HepG2 (cell line): ENCODE results near the gene DNAJC5. TPM values are rescaled to one million over a fixed set of nuclear protein-coding genes. Genes with fewer than 3 reads are reported as not detected.
A peak's percentile ranks its signal among the peaks of the same experiment; 100 is the strongest.

Experiments used
- DNMT1 ChIP-seq: sonication (generic); formaldehyde crosslinking; IDR thresholded peaks from 2 replicates; pipeline ENCODE4 v1.5.1; 2020; ENCODE audit warnings: mild to moderate bottlenecking, missing genetic modification reagents
- HDAC2 ChIP-seq: sonication (generic); formaldehyde crosslinking; IDR thresholded peaks from 2 replicates; pipeline ENCODE4 v1.4.0; 2020; ENCODE audit warnings: missing genetic modification reagents
- HNF4A ChIP-seq: sonication (generic); formaldehyde crosslinking; IDR thresholded peaks from 2 replicates; pipeline ENCODE4 v1.4.0; 2020; ENCODE audit warnings: missing genetic modification reagents
- HOXD1 ChIP-seq: sonication (generic); formaldehyde crosslinking; IDR thresholded peaks from 2 replicates; pipeline ENCODE4 v1.5.0; 2020; ENCODE audit warnings: missing genetic modification reagents
- IKZF4 ChIP-seq: sonication (generic); formaldehyde crosslinking; IDR thresholded peaks from 2 replicates; pipeline ENCODE4 v1.5.1; 2020; ENCODE audit warnings: borderline replicate concordance, mild to moderate bottlenecking, low read depth, missing genetic modification reagents; ENCODE audit errors: not compliant biosample characterization
- KLF11 ChIP-seq: IDR thresholded peaks from 2 replicates; pipeline ENCODE4 v1.6.1; 2016; ENCODE audit warnings: missing compliant biosample characterization
- MAX ChIP-seq: IDR thresholded peaks from 2 replicates; pipeline ENCODE4 v1.6.1; 2012; ENCODE audit warnings: inconsistent platforms
- MBNL3 ChIP-seq: fragments of 250-450 bp; sonication (Bioruptor Pico); conservative IDR thresholded peaks from 2 replicates; pipeline ENCODE4 v1.8.0; 2022; ENCODE audit warnings: mild to moderate bottlenecking, inconsistent platforms
- NCOR1 ChIP-seq: fragments of 200-600 bp; sonication (generic); IDR thresholded peaks from 2 replicates; pipeline ENCODE4 v1.7.0; 2017; ENCODE audit warnings: antibody characterized with exemption, low read length, borderline replicate concordance
- SNAPC4 ChIP-seq: sonication (generic); formaldehyde crosslinking; IDR thresholded peaks from 2 replicates; pipeline ENCODE4 v1.4.0; 2020; ENCODE audit warnings: mild to moderate bottlenecking, missing genetic modification reagents
- SP1 ChIP-seq, 2 experiments: fragments of 450-650 bp in 1 of 2; sonication (generic) in 1 of 2; formaldehyde crosslinking in 1 of 2; IDR thresholded peaks; 2 replicates each; pipeline versions ENCODE4 v1.4.0 to v1.6.1; 2016 to 2020; ENCODE audit warnings: missing genetic modification reagents in 1 of 2
- THAP7 ChIP-seq: sonication (generic); formaldehyde crosslinking; IDR thresholded peaks from 2 replicates; pipeline ENCODE4 v1.8.1; 2023; ENCODE audit warnings: mild to moderate bottlenecking, missing genetic modification reagents
- THAP8 ChIP-seq: sonication (generic); formaldehyde crosslinking; IDR thresholded peaks from 2 replicates; pipeline ENCODE4 v1.5.1; 2020; ENCODE audit warnings: missing genetic modification reagents, mild to moderate bottlenecking, borderline replicate concordance
- ZBTB34 ChIP-seq: sonication (generic); formaldehyde crosslinking; IDR thresholded peaks from 2 replicates; pipeline ENCODE4 v1.8.0; 2022; ENCODE audit warnings: mild to moderate bottlenecking, missing genetic modification reagents
- ZNF121 ChIP-seq: sonication (generic); formaldehyde crosslinking; IDR thresholded peaks from 2 replicates; pipeline ENCODE4 v1.5.0; 2020; ENCODE audit warnings: mild to moderate bottlenecking, missing genetic modification reagents
- ZNF326 ChIP-seq: sonication (generic); formaldehyde crosslinking; IDR thresholded peaks from 2 replicates; pipeline ENCODE4 v1.4.0; 2020; ENCODE audit warnings: missing genetic modification reagents, borderline replicate concordance
- ZNF430 ChIP-seq: sonication (generic); formaldehyde crosslinking; IDR thresholded peaks from 2 replicates; pipeline ENCODE4 v1.9.0; 2021; ENCODE audit warnings: mild to moderate bottlenecking, missing genetic modification reagents
- ZNF44 ChIP-seq: sonication (generic); formaldehyde crosslinking; IDR thresholded peaks from 2 replicates; pipeline ENCODE4 v1.5.1; 2020; ENCODE audit warnings: mild to moderate bottlenecking, missing genetic modification reagents
- ZNF441 ChIP-seq: sonication (generic); formaldehyde crosslinking; IDR thresholded peaks from 2 replicates; pipeline ENCODE4 v1.7.0; 2021; ENCODE audit warnings: missing genetic modification reagents, borderline replicate concordance
- ZNF558 ChIP-seq: sonication (generic); formaldehyde crosslinking; IDR thresholded peaks from 2 replicates; pipeline ENCODE4 v1.9.0; 2022; ENCODE audit warnings: mild to moderate bottlenecking, missing genetic modification reagents, borderline replicate concordance
- ZNF883 ChIP-seq: sonication (generic); formaldehyde crosslinking; IDR thresholded peaks from 2 replicates; pipeline ENCODE4 v1.5.1; 2020; ENCODE audit warnings: mild to moderate bottlenecking, missing genetic modification reagents; ENCODE audit errors: not compliant biosample characterization
- polyA plus RNA-seq, 8 experiments: library from polyadenylated mRNA; depleted of rRNA in 3 of 8; stranded (reverse) in 7 of 8; unstranded in 1 of 8; fragments of >200 nt; fragmentation: Illumina TruSeq in 4 of 8; extraction: Trizol in 4 of 8; gene quantifications; 2 replicates each; pipeline versions ENCODE4 v1.2.1 to v1.2.3, GENCODE V29; 2011 to 2016; ENCODE audit warnings: low read depth in 4 of 8, missing spikeins in 1 of 8, mixed read lengths in 1 of 8; ENCODE audit not compliant: insufficient read depth in 1 of 8
- total RNA-seq, 5 experiments: library from RNA; depleted of rRNA; stranded (reverse); fragments of >200 nt; fragmentation: Illumina TruSeq; extraction: Trizol; gene quantifications; 2 replicates each; pipeline ENCODE4 v1.2.3, GENCODE V29; 2016; ENCODE audit warnings: low read depth in 1 of 5

DNAJC5 gene
- total and polyA plus RNA-seq, 2 of the 13 experiments (the other 11 are each of a cell fraction or from before 2014, with no cell fraction given) = 42.8 to 64.5 TPM

GRCh38 chr20:63863021-63863797 is 31.7 kb upstream of the DNAJC5 start (continued):
- TF ChIP-seq HNF4A (peak; percentile 95), HOXD1 (CRISPR knock-in tag) (peak; percentile 44; the same call in 1 of the 2 replicates), ZNF44 (peak; percentile 9; the same call in 1 of the 2 replicates), ZNF441 (CRISPR knock-in tag) (peak; percentile 91), MAX (peak; percentile 58; the same call in 1 of the 2 replicates), ZBTB34 (CRISPR knock-in tag) (0 out of 2 replicates have a peak, but pooled peaks have one; percentile 8), IKZF4 (CRISPR knock-in tag) (peak; percentile 0), ZNF326 (0 out of 2 replicates have a peak, but pooled peaks have one; percentile 30), ZNF430 (no peak), THAP7 (CRISPR knock-in tag) (peak; percentile 86; the same call in 1 of the 2 replicates), ZNF121 (CRISPR knock-in tag) (no peak), NCOR1 (peak; percentile 61; the same call in 1 of the 2 replicates), ZNF558 (CRISPR knock-in tag) (no peak), ZNF883 (CRISPR knock-in tag) (peak; percentile 60), MBNL3 (0 out of 2 replicates have a peak, but pooled peaks have one; percentile 24), SP1 (IDR thresholded peaks at IDR 0.05) (no peak), SP1 (CRISPR knock-in tag; IDR thresholded peaks at IDR 0.05) (0 out of 2 replicates have a peak, but pooled peaks have one; percentile 13), HDAC2 (no peak), SNAPC4 (peak; percentile 36; the same call in 1 of the 2 replicates), DNMT1 (peak; percentile 50; the same call in 1 of the 2 replicates), KLF11 (0 out of 2 replicates have a peak, but pooled peaks have one; percentile 14), THAP8 (CRISPR knock-in tag) (no peak)
